ENCODE results near the gene PRX. TPM values are rescaled to one million over a fixed set of nuclear protein-coding genes. Genes with fewer than 3 reads are reported as not detected.

Gene PRX
- total RNA-seq, 1 experiment from 2014 or later, result 3.4 TPM

DNA sequence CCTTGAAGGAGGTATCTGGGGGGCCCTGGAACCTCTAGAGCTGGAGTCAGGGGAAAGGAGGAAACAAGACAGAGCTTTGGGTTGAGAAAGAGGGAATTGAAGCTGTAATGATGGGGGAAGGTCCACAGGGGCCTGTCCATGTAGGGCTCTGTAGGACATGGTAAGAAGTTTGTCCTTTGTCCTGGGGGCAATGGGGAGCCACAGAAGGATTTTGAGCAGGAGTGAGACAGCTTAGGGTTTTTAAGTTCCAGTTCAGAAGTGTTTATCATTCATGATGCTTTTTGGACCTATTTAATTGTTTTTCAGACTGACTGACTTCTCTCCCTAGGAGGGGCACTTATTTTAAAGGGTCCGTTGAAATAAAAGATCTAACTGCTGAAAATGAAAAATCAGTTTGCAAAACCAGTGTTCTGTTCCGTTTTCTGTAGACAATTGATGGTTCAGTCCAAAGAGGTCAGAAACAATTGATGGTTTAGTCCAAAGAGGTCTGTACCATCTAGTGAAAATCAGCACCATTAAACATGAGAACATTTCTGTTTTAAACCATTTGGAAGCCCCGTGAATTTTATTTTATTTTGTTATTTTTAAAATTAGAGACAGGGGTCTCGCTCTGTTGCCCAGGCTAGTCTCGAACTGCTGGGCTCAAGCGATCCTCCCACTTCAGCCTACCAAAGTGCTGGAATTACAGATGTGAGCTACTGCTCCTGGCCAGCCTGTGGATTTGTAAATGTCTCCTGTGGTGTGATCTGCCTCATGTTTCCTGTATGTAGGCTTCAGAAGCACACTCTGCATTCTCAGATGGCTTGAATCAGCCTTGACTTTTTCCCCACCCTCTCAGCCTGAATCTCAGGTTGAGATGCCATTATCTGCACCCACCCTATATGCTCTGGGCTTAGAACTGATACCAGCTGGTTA lies 56.2 kb downstream of the PRX start:
- no peak overlapping the region for H3K27ac ChIP-seq (ENCODE audit: low read length)
- H3K4me1 ChIP-seq (ENCODE audit: control insufficient read depth, insufficient read depth, low read length), result no peaks in the 10 kb centered on the region
- in situ Hi-C loops (cut with HindIII; ENCODE audit: low pct_unique_long_range_greater_than_20kb, low sequenced_read_pairs), result no loop called here
- ChIA-PET CTCF (no interaction called here), POLR2A (interaction anchor here (0.6 kb wide), 1 partner anchor 58 kb away, joined by 3 read pairs; no protein-coding TSS in a partner anchor)
- H3K27me3 ChIP-seq (ENCODE audit: control insufficient read depth, insufficient read depth, low read length), result no peaks in the 10 kb centered on the region
- no peak for ATAC-seq
- H3K9me3 ChIP-seq (ENCODE audit: control insufficient read depth, insufficient read depth, low read depth, low read length), result no peaks in the 10 kb centered on the region
- intact Hi-C loops (cut with micrococcal nuclease; ENCODE audit: unreplicated experiment), result no loop called here
- no peaks in the 10 kb centered on the region for H3K36me3 ChIP-seq (ENCODE audit: control insufficient read depth, insufficient read depth, low read length)
- BruUV-seq (replicated peaks), result TSS peak; percentile 41
- no peak for DNase-seq (ENCODE audit: low read depth, low spot score)
- TF ChIP-seq SIN3A (IDR thresholded peaks at IDR 0.05; ENCODE audit: borderline replicate concordance, insufficient read depth, low read depth, low read length), result no peak
- TF ChIP-seq POLR2AphosphoS5 (IDR thresholded peaks at IDR 0.05; ENCODE audit: low read depth, low read length), result no peak
- TF ChIP-seq, protein P1, sequence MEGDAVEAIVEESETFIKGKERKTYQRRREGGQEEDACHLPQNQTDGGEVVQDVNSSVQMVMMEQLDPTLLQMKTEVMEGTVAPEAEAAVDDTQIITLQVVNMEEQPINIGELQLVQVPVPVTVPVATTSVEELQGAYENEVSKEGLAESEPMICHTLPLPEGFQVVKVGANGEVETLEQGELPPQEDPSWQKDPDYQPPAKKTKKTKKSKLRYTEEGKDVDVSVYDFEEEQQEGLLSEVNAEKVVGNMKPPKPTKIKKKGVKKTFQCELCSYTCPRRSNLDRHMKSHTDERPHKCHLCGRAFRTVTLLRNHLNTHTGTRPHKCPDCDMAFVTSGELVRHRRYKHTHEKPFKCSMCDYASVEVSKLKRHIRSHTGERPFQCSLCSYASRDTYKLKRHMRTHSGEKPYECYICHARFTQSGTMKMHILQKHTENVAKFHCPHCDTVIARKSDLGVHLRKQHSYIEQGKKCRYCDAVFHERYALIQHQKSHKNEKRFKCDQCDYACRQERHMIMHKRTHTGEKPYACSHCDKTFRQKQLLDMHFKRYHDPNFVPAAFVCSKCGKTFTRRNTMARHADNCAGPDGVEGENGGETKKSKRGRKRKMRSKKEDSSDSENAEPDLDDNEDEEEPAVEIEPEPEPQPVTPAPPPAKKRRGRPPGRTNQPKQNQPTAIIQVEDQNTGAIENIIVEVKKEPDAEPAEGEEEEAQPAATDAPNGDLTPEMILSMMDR (IDR thresholded peaks at IDR 0.05), result no peak
- no peak for TF ChIP-seq TCF7L2 (IDR thresholded peaks at IDR 0.05; ENCODE audit: low read depth, low read length)
- TF ChIP-seq, protein P2, sequence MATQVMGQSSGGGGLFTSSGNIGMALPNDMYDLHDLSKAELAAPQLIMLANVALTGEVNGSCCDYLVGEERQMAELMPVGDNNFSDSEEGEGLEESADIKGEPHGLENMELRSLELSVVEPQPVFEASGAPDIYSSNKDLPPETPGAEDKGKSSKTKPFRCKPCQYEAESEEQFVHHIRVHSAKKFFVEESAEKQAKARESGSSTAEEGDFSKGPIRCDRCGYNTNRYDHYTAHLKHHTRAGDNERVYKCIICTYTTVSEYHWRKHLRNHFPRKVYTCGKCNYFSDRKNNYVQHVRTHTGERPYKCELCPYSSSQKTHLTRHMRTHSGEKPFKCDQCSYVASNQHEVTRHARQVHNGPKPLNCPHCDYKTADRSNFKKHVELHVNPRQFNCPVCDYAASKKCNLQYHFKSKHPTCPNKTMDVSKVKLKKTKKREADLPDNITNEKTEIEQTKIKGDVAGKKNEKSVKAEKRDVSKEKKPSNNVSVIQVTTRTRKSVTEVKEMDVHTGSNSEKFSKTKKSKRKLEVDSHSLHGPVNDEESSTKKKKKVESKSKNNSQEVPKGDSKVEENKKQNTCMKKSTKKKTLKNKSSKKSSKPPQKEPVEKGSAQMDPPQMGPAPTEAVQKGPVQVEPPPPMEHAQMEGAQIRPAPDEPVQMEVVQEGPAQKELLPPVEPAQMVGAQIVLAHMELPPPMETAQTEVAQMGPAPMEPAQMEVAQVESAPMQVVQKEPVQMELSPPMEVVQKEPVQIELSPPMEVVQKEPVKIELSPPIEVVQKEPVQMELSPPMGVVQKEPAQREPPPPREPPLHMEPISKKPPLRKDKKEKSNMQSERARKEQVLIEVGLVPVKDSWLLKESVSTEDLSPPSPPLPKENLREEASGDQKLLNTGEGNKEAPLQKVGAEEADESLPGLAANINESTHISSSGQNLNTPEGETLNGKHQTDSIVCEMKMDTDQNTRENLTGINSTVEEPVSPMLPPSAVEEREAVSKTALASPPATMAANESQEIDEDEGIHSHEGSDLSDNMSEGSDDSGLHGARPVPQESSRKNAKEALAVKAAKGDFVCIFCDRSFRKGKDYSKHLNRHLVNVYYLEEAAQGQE (IDR thresholded peaks at IDR 0.05; ENCODE audit: insufficient read depth in 1 of 2, low read depth in 2 of 2, low read length in 1 of 2), result no peak
- no peak overlapping the region for H3K4me3 ChIP-seq (ENCODE audit: low read depth in 2 of 2, low read length in 2 of 2)

DNA sequence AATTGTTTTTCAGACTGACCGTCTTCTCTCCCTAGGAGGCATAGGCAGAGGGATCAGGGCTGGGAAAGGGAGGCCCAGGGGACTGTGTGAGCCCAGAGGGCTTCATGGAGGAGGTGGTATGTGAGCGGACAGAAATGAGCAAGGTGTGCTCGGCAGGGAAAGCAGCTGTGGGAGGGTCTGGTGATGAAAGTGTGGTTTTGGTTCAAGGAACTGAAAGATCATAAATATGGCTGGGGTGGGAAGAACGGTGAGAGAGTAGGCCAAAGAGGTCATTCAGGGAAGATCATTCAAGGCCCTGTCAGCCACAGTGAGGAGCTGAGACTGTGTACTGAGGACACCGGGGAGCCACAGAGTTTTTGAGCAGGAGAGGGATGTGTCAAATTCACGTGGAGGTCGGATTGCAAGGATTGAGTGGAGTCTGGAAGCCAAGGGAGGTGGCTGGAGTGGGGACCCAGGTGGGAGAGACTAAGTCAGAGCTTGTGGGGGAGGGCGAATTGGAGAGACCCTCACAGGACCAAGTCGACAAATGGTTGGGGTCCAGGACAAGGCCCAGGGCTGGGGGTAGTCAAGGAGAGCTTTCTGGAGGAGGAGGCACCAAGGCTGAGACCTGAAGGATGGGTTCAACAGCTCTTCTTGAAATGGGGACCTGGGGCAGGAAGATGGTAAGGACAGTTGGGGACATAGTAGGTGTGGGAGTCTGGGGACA lies 57.0 kb downstream of the PRX start:
- POLR2A ChIA-PET, result no interaction called here

More for the DNA sequence above, 57.0 kb downstream of the PRX start:
- no peaks in the 10 kb centered on the region for H3K36me3 ChIP-seq (ENCODE audit: control insufficient read depth, insufficient read depth, low read length)
- DNase-seq (ENCODE audit: low read depth, low spot score) (no peak), ATAC-seq (no peak)
- H3K4me3 ChIP-seq (ENCODE audit: low read depth in 2 of 2, low read length in 2 of 2), result no peak overlapping the region
- no peak for TF ChIP-seq SIN3A (IDR thresholded peaks at IDR 0.05; ENCODE audit: borderline replicate concordance, insufficient read depth, low read depth, low read length)
- no peak for TF ChIP-seq TCF7L2 (IDR thresholded peaks at IDR 0.05; ENCODE audit: low read depth, low read length)
- TF ChIP-seq, protein P2 (IDR thresholded peaks at IDR 0.05; ENCODE audit: insufficient read depth in 1 of 2, low read depth in 2 of 2, low read length in 1 of 2), result no peak
- TF ChIP-seq, protein P1 (IDR thresholded peaks at IDR 0.05), result no peak
- TF ChIP-seq POLR2AphosphoS5 (IDR thresholded peaks at IDR 0.05; ENCODE audit: low read depth, low read length), result no peak
- H3K27me3 ChIP-seq (ENCODE audit: control insufficient read depth, insufficient read depth, low read length), result no peaks in the 10 kb centered on the region
- intact Hi-C loops (cut with micrococcal nuclease; ENCODE audit: unreplicated experiment), result no loop called here
- H3K4me1 ChIP-seq (ENCODE audit: control insufficient read depth, insufficient read depth, low read length), result no peaks in the 10 kb centered on the region
- no TSS peak for BruUV-seq (replicated peaks)
- H3K9me3 ChIP-seq (ENCODE audit: control insufficient read depth, insufficient read depth, low read depth, low read length), result no peaks in the 10 kb centered on the region
- no peak overlapping the region for H3K27ac ChIP-seq (ENCODE audit: low read length)
- in situ Hi-C loops (cut with HindIII; ENCODE audit: low pct_unique_long_range_greater_than_20kb, low sequenced_read_pairs), result no loop called here
- CTCF ChIA-PET, result no interaction called here

Measured in Panc1 (cell line).